Endothelial cell of umbilical vein (primary cell): ENCODE measurements around the gene BTN2A1. TPM values are rescaled to one million over a fixed set of nuclear protein-coding genes. Genes with fewer than 3 reads are reported as not detected.

ENCODE experiments used
- BruUV-seq: library from RNA; stranded (reverse); fragments of 400-500 nt; replicated peaks from 2 replicates; lab custom pipeline; 2021; lab: Mats Ljungman, UMichigan
- CTCF ChIA-PET: fragments of 300-600, 350-600 bp; sonication (Branson Sonifier 250); formaldehyde crosslinking; loops from one replicate; lab custom pipeline; 2021; ENCODE audit warnings: antibody characterized with exemption, inconsistent platforms; lab: Charles Lee
- POLR2A ChIA-PET: fragments of 300-600, 350-600 bp; sonication (Branson Sonifier 250); formaldehyde crosslinking; loops from one replicate; lab custom pipeline; 2021; ENCODE audit warnings: antibody characterized with exemption, inconsistent platforms; lab: Charles Lee
- DNase-seq: peaks from one replicate; pipeline ENCODE4 v3.0.0-alpha.2; 2011; ENCODE audit warnings: low read depth, low spot score
- FAIRE-seq: peaks from 2 replicates; lab custom pipeline; 2011; peaks lifted over from hg19 to GRCh38; lab: Jason Lieb, UNC
- H2AFZ ChIP-seq: 2 replicates; pipeline ENCODE4 v1.6.0; 2012; ENCODE audit warnings: low read depth, low read length, control low read depth, inconsistent platforms
- H3K27ac ChIP-seq: 2 replicates; pipeline ENCODE4 v1.5.1; 2011; ENCODE audit warnings: low read depth, mild to moderate bottlenecking, control low read depth, low read length, moderate library complexity; ENCODE audit not compliant: insufficient read depth
- H3K27me3 ChIP-seq, 2 experiments: 2 replicates each; pipeline versions ENCODE4 v1.6.0 to v1.6.1; 2011; ENCODE audit warnings: low read length in 2 of 2, mixed read lengths in 1 of 2; ENCODE audit not compliant: control insufficient read depth in 2 of 2, insufficient read depth in 2 of 2
- H3K36me3 ChIP-seq, 2 experiments: 2 replicates in 1 of 2; 3 replicates in 1 of 2; pipeline ENCODE4 v1.5.1; 2011; ENCODE audit warnings: low read length in 2 of 2, mild to moderate bottlenecking in 1 of 2, moderate library complexity in 1 of 2; ENCODE audit not compliant: control insufficient read depth in 2 of 2, insufficient read depth in 2 of 2; ENCODE audit errors: extremely low read depth in 1 of 2
- H3K4me1 ChIP-seq: 3 replicates; pipeline ENCODE4 v1.5.1; 2011; ENCODE audit warnings: mild to moderate bottlenecking, low read length; ENCODE audit not compliant: control insufficient read depth, insufficient read depth; ENCODE audit errors: extremely low read depth
- H3K4me2 ChIP-seq: 2 replicates; pipeline ENCODE4 v1.6.1; 2011; ENCODE audit warnings: low read length, control low read depth, mixed read lengths; ENCODE audit not compliant: insufficient read depth
- H3K4me3 ChIP-seq, 3 experiments: fragments of 200-600 bp in 1 of 3; sonication (generic), shearing (Covaris generic) in 1 of 3; replicated peaks in 1 of 3; 2 replicates each; pipeline ENCODE4 v1.5.1; 2011 to 2016; ENCODE audit warnings: control low read depth in 3 of 3, low read length in 3 of 3, mild to moderate bottlenecking in 2 of 3, inconsistent platforms in 1 of 3, low read depth in 1 of 3, moderate library complexity in 1 of 3; ENCODE audit not compliant: insufficient read depth in 1 of 3
- H3K79me2 ChIP-seq: 2 replicates; pipeline ENCODE4 v1.6.0; 2012; ENCODE audit warnings: low read length, inconsistent platforms; ENCODE audit not compliant: control insufficient read depth, insufficient read depth
- H3K9ac ChIP-seq: replicated peaks from 2 replicates; pipeline ENCODE3; 2011; ENCODE audit warnings: low read length, control low read depth; ENCODE audit not compliant: insufficient read depth; ENCODE audit errors: extremely low read depth
- H3K9me1 ChIP-seq: replicated peaks from 3 replicates; pipeline ENCODE4 v1.6.0; 2011; ENCODE audit warnings: mild to moderate bottlenecking, low read length; ENCODE audit not compliant: control insufficient read depth, insufficient read depth; ENCODE audit errors: extremely low read depth
- H3K9me3 ChIP-seq: replicated peaks from 2 replicates; pipeline ENCODE4 v1.5.1; 2012; ENCODE audit warnings: low read length, inconsistent platforms; ENCODE audit not compliant: control insufficient read depth, insufficient read depth
- H4K20me1 ChIP-seq: replicated peaks from 2 replicates; pipeline ENCODE3; 2011; ENCODE audit warnings: mild to moderate bottlenecking, low read length; ENCODE audit not compliant: control insufficient read depth, insufficient read depth; ENCODE audit errors: extremely low read depth
- EZH2 ChIP-seq: IDR thresholded peaks from 2 replicates; pipeline ENCODE4 v1.6.1; 2012; ENCODE audit warnings: borderline replicate concordance, low read depth, mild to moderate bottlenecking, moderate library complexity, low read length, inconsistent platforms; ENCODE audit not compliant: severe bottlenecking
- FOS ChIP-seq: IDR thresholded peaks from 2 replicates; pipeline ENCODE4 v1.6.1; 2011; ENCODE audit warnings: mild to moderate bottlenecking, low read length, moderate library complexity, borderline replicate concordance; ENCODE audit not compliant: insufficient read depth
- GATA2 ChIP-seq: IDR thresholded peaks from 2 replicates; pipeline ENCODE4 v1.7.0; 2011; ENCODE audit warnings: low read depth, mild to moderate bottlenecking, moderate library complexity, mixed read lengths, low read length; ENCODE audit not compliant: insufficient read length, insufficient read depth
- JUN ChIP-seq: IDR thresholded peaks from 2 replicates; pipeline ENCODE4 v1.6.1; 2011; ENCODE audit warnings: borderline replicate concordance, low read depth; ENCODE audit not compliant: insufficient read length, insufficient read depth
- MYC ChIP-seq: IDR thresholded peaks from one replicate; pipeline ENCODE4 v1.6.1; 2011; ENCODE audit warnings: mild to moderate bottlenecking, low read depth, low read length
- POLR2AphosphoS5 ChIP-seq: IDR thresholded peaks from 2 replicates; pipeline ENCODE4 v1.6.1; 2012; ENCODE audit warnings: low read depth, mild to moderate bottlenecking, control low read depth, low read length, moderate library complexity; ENCODE audit not compliant: insufficient read depth
- dilution Hi-C: fragments of 300-500 bp; cut with MboI; formaldehyde crosslinking; loops from one replicate; pipeline ENCODE4 v1.15.0; 2019; ENCODE audit warnings: low sequenced_read_pairs; ENCODE audit not compliant: extremely low pct_ligation_motif_present
- intact Hi-C: fragments of 100-400 bp; cut with micrococcal nuclease; formaldehyde crosslinking; loops from one replicate; pipeline ENCODE4 v1.10.0; 2022
- polyA plus RNA-seq, 4 experiments: library from polyadenylated mRNA; depleted of rRNA in 3 of 4; stranded (reverse) in 3 of 4; unstranded in 1 of 4; fragments of >200 nt; gene quantifications; 2 replicates each; pipeline versions ENCODE4 v1.2.1 to v1.2.3, GENCODE V29; 2011 to 2012; ENCODE audit warnings: missing spikeins in 1 of 4
- small RNA-seq: library from RNA; depleted of rRNA; stranded (forward); fragments of <200 nt; gene quantifications from one replicate; pipeline ENCODE3, GENCODE V24; 2012; ENCODE audit warnings: low replicate concordance, low read depth; ENCODE audit not compliant: insufficient read depth, insufficient read length
- total RNA-seq: library from RNA; stranded (reverse); gene quantifications from 2 replicates; pipeline ENCODE4 v1.2.3, GENCODE V29; 2021
- TF ChIP-seq, protein P1 (sequence below), 2 donors: IDR thresholded peaks; 1 replicate in 1 of 2; 2 replicates in 1 of 2; pipeline ENCODE4 v1.5.1; 2011; ENCODE audit warnings: low read length in 2 of 2, mild to moderate bottlenecking in 2 of 2, moderate library complexity in 2 of 2, control low read depth in 1 of 2, inconsistent platforms in 1 of 2, low read depth in 1 of 2; ENCODE audit not compliant: insufficient read depth in 1 of 2; ENCODE audit errors: extremely low read depth in 1 of 2

The BTN2A1 gene
- total and polyA plus RNA-seq, 2 donors (not counting 3 experiments of a cell fraction or from before 2014, with no cell fraction given) = 25.1 to 31.9 TPM

DNA sequence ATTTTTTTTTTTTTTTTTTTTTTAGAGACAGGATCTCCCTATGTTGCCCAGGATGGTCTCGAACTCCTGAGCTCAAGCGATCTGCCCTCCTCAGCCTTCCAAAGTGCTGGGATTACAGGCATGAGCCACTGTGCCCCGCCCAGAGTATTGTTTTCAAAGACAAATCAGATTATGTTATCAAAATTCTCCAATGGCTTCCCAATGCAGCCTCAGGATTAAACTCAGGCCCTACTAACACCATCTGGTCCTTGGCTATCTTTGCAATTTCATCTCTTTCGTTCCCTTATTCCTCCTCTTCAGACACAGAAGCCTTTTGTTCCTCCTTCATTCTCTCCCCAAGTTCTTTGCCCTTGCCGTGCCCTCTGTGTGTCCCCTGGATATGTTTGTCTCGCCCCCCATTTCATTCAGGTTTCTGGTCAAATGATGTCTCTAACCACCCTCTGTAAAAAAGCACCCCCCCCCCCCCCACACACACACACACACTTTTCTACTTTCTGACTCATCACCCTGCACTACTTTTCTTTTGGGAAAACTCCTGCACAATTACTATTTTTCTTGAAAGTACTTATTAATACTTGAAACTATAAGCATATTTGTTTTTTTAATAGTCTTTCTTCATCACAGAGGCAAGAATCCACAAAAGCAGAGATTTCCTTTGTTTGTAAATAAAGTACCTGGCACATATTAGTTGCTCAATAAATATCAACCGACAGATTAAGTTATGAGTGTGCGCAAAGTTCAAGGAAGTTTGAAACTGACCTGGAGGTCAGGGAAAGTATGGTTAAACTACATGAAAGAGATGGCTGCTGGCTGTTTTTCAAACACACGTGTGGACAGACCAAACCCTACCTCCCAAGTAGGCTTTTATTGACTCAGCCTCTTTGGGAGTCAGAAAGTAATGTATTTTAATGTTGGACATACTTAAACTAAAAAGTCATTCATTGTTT is 59.0 kb downstream of the BTN2A1 start:
- FAIRE-seq (no peak), DNase-seq (no peak)
- no peaks in the 10 kb centered on the region for H3K79me2 ChIP-seq
- no peak overlapping the region for H3K9ac ChIP-seq
- no peak overlapping the region for H2AFZ ChIP-seq
- H3K4me2 ChIP-seq = no peak overlapping the region
- dilution Hi-C loops (no loop called here), intact Hi-C loops (no loop called here)
- H3K27me3 ChIP-seq = peaks cover 2 to 5% of the 10 kb centered on the region in 2 experiments
- H3K9me3 ChIP-seq = no peaks in the 10 kb centered on the region
- H3K36me3 ChIP-seq = no peaks in the 10 kb centered on the region
- ChIA-PET POLR2A (no interaction called here), CTCF (interaction anchor here (0.7 kb wide), 1 partner anchor 91 kb away, joined by 3 read pairs; no protein-coding TSS in a partner anchor)
- no peak overlapping the region for H3K27ac ChIP-seq
- H3K9me1 ChIP-seq = no peaks in the 10 kb centered on the region
- H3K4me3 ChIP-seq = no peak overlapping the region
- peaks cover 6% of the 10 kb centered on the region for H3K4me1 ChIP-seq
- TF ChIP-seq JUN (no peak), FOS (no peak), POLR2AphosphoS5 (no peak), EZH2 (no peak), GATA2 (no peak), MYC (no peak)
- TF ChIP-seq, protein P1, sequence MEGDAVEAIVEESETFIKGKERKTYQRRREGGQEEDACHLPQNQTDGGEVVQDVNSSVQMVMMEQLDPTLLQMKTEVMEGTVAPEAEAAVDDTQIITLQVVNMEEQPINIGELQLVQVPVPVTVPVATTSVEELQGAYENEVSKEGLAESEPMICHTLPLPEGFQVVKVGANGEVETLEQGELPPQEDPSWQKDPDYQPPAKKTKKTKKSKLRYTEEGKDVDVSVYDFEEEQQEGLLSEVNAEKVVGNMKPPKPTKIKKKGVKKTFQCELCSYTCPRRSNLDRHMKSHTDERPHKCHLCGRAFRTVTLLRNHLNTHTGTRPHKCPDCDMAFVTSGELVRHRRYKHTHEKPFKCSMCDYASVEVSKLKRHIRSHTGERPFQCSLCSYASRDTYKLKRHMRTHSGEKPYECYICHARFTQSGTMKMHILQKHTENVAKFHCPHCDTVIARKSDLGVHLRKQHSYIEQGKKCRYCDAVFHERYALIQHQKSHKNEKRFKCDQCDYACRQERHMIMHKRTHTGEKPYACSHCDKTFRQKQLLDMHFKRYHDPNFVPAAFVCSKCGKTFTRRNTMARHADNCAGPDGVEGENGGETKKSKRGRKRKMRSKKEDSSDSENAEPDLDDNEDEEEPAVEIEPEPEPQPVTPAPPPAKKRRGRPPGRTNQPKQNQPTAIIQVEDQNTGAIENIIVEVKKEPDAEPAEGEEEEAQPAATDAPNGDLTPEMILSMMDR (IDR thresholded peaks at IDR 0.05; ENCODE audit: extremely low read depth in 1 of 2, insufficient read depth in 1 of 2, low read depth in 1 of 2, low read length in 2 of 2) = no peak
- BruUV-seq = no TSS peak
- H4K20me1 ChIP-seq = no peaks in the 10 kb centered on the region

Small RNA genes within 50 kb of the gene (small RNA-seq; reads per million reads assigned to genes)
- gene RNU6-502P = not detected

Other genes with a start within 250 kb of the BTN2A1 start
- gene BTN3A2, start 92.8 kb upstream of the BTN2A1 start, total RNA-seq = 14.2 and 17.9 TPM in 2 replicates
- 6.4 and 8.6 TPM in 2 replicates for gene BTN3A2, start 92.8 kb upstream of the BTN2A1 start, polyA plus RNA-seq
- 13.2 and 18.4 TPM in 2 replicates for gene BTN2A2, start 74.8 kb upstream of the BTN2A1 start, total RNA-seq
- gene BTN2A2, start 74.8 kb upstream of the BTN2A1 start, polyA plus RNA-seq = 13.4 and 15.3 TPM in 2 replicates
- gene BTN3A1, start 55.7 kb upstream of the BTN2A1 start, total RNA-seq = 9.0 and 12.1 TPM in 2 replicates
- gene BTN3A1, start 55.7 kb upstream of the BTN2A1 start, polyA plus RNA-seq = 6.8 and 7.6 TPM in 2 replicates
- gene BTN3A3, start 17.5 kb upstream of the BTN2A1 start, total RNA-seq = 7.5 and 10.9 TPM in 2 replicates
- 5.9 and 8.1 TPM in 2 replicates for gene BTN3A3, start 17.5 kb upstream of the BTN2A1 start, polyA plus RNA-seq
- not detected in 2 replicates for gene BTN1A1, start 42.3 kb downstream of the BTN2A1 start, total RNA-seq
- gene BTN1A1, start 42.3 kb downstream of the BTN2A1 start, polyA plus RNA-seq = not detected in 2 replicates
- 33.7 and 36.9 TPM in 2 replicates for gene HMGN4, start 80.4 kb downstream of the BTN2A1 start, total RNA-seq
- 12.3 and 13.1 TPM in 2 replicates for gene HMGN4, start 80.4 kb downstream of the BTN2A1 start, polyA plus RNA-seq
- 18.5 and 20.1 TPM in 2 replicates for gene ABT1, start 139.0 kb downstream of the BTN2A1 start, total RNA-seq
- gene ABT1, start 139.0 kb downstream of the BTN2A1 start, polyA plus RNA-seq = 22.2 and 25.8 TPM in 2 replicates
- gene ZNF322, start 201.8 kb downstream of the BTN2A1 start, total RNA-seq = 15.2 and 17.0 TPM in 2 replicates
- gene ZNF322, start 201.8 kb downstream of the BTN2A1 start, polyA plus RNA-seq = 2.7 and 3.4 TPM in 2 replicates